OCI-LY7 (cell line): ENCODE results near the gene DNAJC25. TPM values are rescaled to one million over a fixed set of nuclear protein-coding genes. Genes with fewer than 3 reads are reported as not detected.

Experiments
- BruUV-seq: library from RNA; stranded (reverse); fragments of 400-500 nt; replicated peaks from 2 replicates; lab custom pipeline; 2021; lab: Mats Ljungman, UMichigan
- CTCF ChIA-PET: fragments of 300-600 bp; sonication (Branson Sonifier 250); formaldehyde crosslinking; loops from one replicate; lab custom pipeline; 2022; ENCODE audit warnings: antibody characterized with exemption; ENCODE audit not compliant: unreplicated experiment; lab: Charles Lee
- POLR2A ChIA-PET: fragments of 300-600 bp; sonication (Branson Sonifier 250); formaldehyde crosslinking; loops from one replicate; lab custom pipeline; 2022; ENCODE audit warnings: antibody characterized with exemption; lab: Charles Lee
- DNase-seq: peaks from one replicate; pipeline ENCODE4 v3.0.0-alpha.2; 2015; ENCODE audit warnings: low spot score
- H2AFZ ChIP-seq: fragments of 200-600 bp; sonication (generic), shearing (Covaris generic); 2 replicates; pipeline ENCODE4 v1.6.1; 2014; ENCODE audit warnings: mild to moderate bottlenecking, antibody characterized with exemption, low read length, moderate library complexity
- H3K27ac ChIP-seq: fragments of 200-600 bp; sonication (generic); 2 replicates; pipeline ENCODE4 v1.5.1; 2014; ENCODE audit warnings: mixed run types, low read depth, mild to moderate bottlenecking, moderate library complexity, low read length, inconsistent platforms; ENCODE audit not compliant: poor library complexity, severe bottlenecking
- H3K36me3 ChIP-seq: fragments of 200-600 bp; sonication (generic); 2 replicates; pipeline ENCODE4 v1.6.1; 2014; ENCODE audit warnings: mild to moderate bottlenecking, antibody characterized with exemption, low read length, moderate library complexity, mixed read lengths; ENCODE audit not compliant: insufficient read depth
- H3K4me1 ChIP-seq: fragments of 200-600 bp; sonication (generic); 2 replicates; pipeline ENCODE4 v1.5.1; 2014; ENCODE audit warnings: mild to moderate bottlenecking, low read length; ENCODE audit not compliant: insufficient read depth, poor library complexity, severe bottlenecking
- H3K4me2 ChIP-seq: fragments of 200-600 bp; sonication (generic); 2 replicates; pipeline ENCODE4 v1.6.1; 2014; ENCODE audit warnings: mild to moderate bottlenecking, low read length
- H3K4me3 ChIP-seq: fragments of 200-600 bp; sonication (generic); 2 replicates; pipeline ENCODE4 v1.5.1; 2014; ENCODE audit warnings: mild to moderate bottlenecking, low read depth, low read length; ENCODE audit not compliant: poor library complexity, severe bottlenecking
- H3K79me2 ChIP-seq: fragments of 200-600 bp; sonication (generic); 2 replicates; pipeline ENCODE4 v1.6.1; 2016; ENCODE audit warnings: low read depth, mild to moderate bottlenecking, low read length, moderate library complexity, mixed read lengths; ENCODE audit not compliant: insufficient read depth
- H3K9me2 ChIP-seq: fragments of 200-600 bp; sonication (generic); 2 replicates; pipeline ENCODE4 v1.6.1; 2016; ENCODE audit warnings: mild to moderate bottlenecking, low read length, mixed read lengths; ENCODE audit not compliant: insufficient read depth
- H3K9me3 ChIP-seq: fragments of 200-600 bp; sonication (generic); 2 replicates; pipeline ENCODE4 v1.6.1; 2014; ENCODE audit warnings: mild to moderate bottlenecking, mixed run types, low read length, mixed read lengths
- H4K20me1 ChIP-seq: fragments of 200-600 bp; sonication (generic); 2 replicates; pipeline ENCODE4 v1.6.1; 2014; ENCODE audit warnings: mild to moderate bottlenecking, antibody characterized with exemption, low read length, moderate library complexity, mixed read lengths; ENCODE audit not compliant: insufficient read depth
- CTCF ChIP-seq: fragments of 200-600 bp; sonication (generic); conservative IDR thresholded peaks from 2 replicates; pipeline ENCODE4 v1.5.1; 2014; ENCODE audit warnings: mild to moderate bottlenecking, antibody characterized with exemption, low read length, moderate library complexity, mixed read lengths
- EZH2phosphoT487 ChIP-seq: fragments of 200-600 bp; sonication (generic); IDR thresholded peaks from 2 replicates; pipeline ENCODE4 v1.6.1; 2018; ENCODE audit warnings: low read depth, borderline replicate concordance, mild to moderate bottlenecking, mixed run types, antibody characterized with exemption, low read length, moderate library complexity, mixed read lengths
- intact Hi-C: fragments of 100-400 bp; cut with micrococcal nuclease; formaldehyde crosslinking; loops from one replicate; pipeline ENCODE4 v1.10.0; 2022; ENCODE audit not compliant: unreplicated experiment
- total RNA-seq, 2 experiments: library from RNA; depleted of rRNA in 1 of 2; stranded (reverse); fragments of >200 nt in 1 of 2; shearing (Covaris generic) in 1 of 2; gene quantifications; 2 replicates each; pipeline ENCODE4 v1.2.3, GENCODE V29; 2014 to 2022

DNAJC25 gene
- total RNA-seq, 2 experiments from 2014 or later: 5.8 to 7.0 TPM

- ChIA-PET POLR2A (no interaction called here), CTCF (no interaction called here)
- Histone ChIP-seq H3K79me2 (peaks cover 18% of the 10 kb centered on the region), H2AFZ (no peak overlapping the region), H3K36me3 (peaks cover 4% of the 10 kb centered on the region; the same call in 1 of the 2 replicates), H4K20me1 (peaks cover 10% of the 10 kb centered on the region; the same call in 1 of the 2 replicates), H3K9me2 (no peaks in the 10 kb centered on the region), H3K4me2 (no peak overlapping the region), H3K27ac (no peak overlapping the region), H3K4me1 (peaks cover 20% of the 10 kb centered on the region), H3K4me3 (no peak overlapping the region), H3K9me3 (no peaks in the 10 kb centered on the region)
- DNase-seq: no peak
- no TSS peak for BruUV-seq
- intact Hi-C loops: no loop called here
- TF ChIP-seq EZH2phosphoT487 (no peak), CTCF (no peak)
These were observed 2.7 kb upstream of the DNAJC25 start for GRCh38 chr9:111628411-111628810.

- peaks cover 21% of the 10 kb centered on the region for H3K36me3 ChIP-seq
- POLR2A ChIA-PET: interaction anchor here (0.8 kb wide), 1 partner anchor 51 kb away, joined by 3 read pairs; no protein-coding TSS in a partner anchor
These were observed 761 bp upstream of the DNAJC25 start for GRCh38 chr9:111630182-111630963.

More at GRCh38 chr9:111630182-111630963, 761 bp upstream of the DNAJC25 start:
- CTCF ChIA-PET: no interaction called here
- H2AFZ ChIP-seq: peak overlapping the region; percentile 99
- H3K4me3 ChIP-seq: peak overlapping the region; percentile 88
- H3K27ac ChIP-seq: peak overlapping the region; percentile 43
- intact Hi-C loops: loop anchor here (2.0 kb wide), 2 partner anchors 266 to 702 kb away; partner anchors contain the start of genes PTBP3 and UGCG
- TSS peak; percentile 88 for BruUV-seq
- DNase-seq: no peak
- H4K20me1 ChIP-seq: peaks cover 10% of the 10 kb centered on the region; the same call in 1 of the 2 replicates
- H3K4me2 ChIP-seq: peak overlapping the region; percentile 93
- H3K79me2 ChIP-seq: peaks cover 38% of the 10 kb centered on the region
- no peaks in the 10 kb centered on the region for H3K9me2 ChIP-seq
- peaks cover 26% of the 10 kb centered on the region for H3K4me1 ChIP-seq
- no peaks in the 10 kb centered on the region for H3K9me3 ChIP-seq
- no peak for TF ChIP-seq EZH2phosphoT487
- TF ChIP-seq CTCF: no peak
